Erythroblast (primary cell): Measurements from ENCODE around the gene C7orf25.

Source experiments
- GATA1 ChIP-seq: IDR thresholded peaks from 2 replicates; pipeline ENCODE4 v1.6.1; 2011; ENCODE audit warnings: low read depth, mild to moderate bottlenecking, control low read depth, low read length, moderate library complexity
- POLR2A ChIP-seq: IDR thresholded peaks from 2 replicates; pipeline ENCODE4 v1.6.1; 2011; ENCODE audit warnings: mild to moderate bottlenecking, low read length

GRCh38 chr7:42876182-42877068, 35.4 kb downstream of the C7orf25 start:
- no peak for TF ChIP-seq POLR2A
- no peak for TF ChIP-seq GATA1
